Neural progenitor cell (in vitro differentiated cells): ENCODE data around the gene CDH13. TPM values are rescaled to one million over a fixed set of nuclear protein-coding genes. Genes with fewer than 3 reads are reported as not detected.

ENCODE experiments used
- DNase-seq: peaks from one replicate; pipeline ENCODE4 v3.0.0-alpha.2; 2016; ENCODE audit warnings: low spot score
- H2AFZ ChIP-seq: fragments of 200-600 bp; sonication (generic); replicated peaks from 2 replicates; pipeline ENCODE4 v1.6.1; 2016; ENCODE audit warnings: antibody characterized with exemption
- H3F3A ChIP-seq: fragments of 200-600 bp; sonication (generic); 2 replicates; pipeline ENCODE4 v1.6.1; 2016; ENCODE audit warnings: antibody characterized with exemption, low read depth
- H3K27ac ChIP-seq: fragments of 200-600 bp; sonication (generic); 2 replicates; pipeline ENCODE4 v1.5.1; 2016; ENCODE audit warnings: mild to moderate bottlenecking
- H3K27me3 ChIP-seq: fragments of 200-600 bp; sonication (generic); 2 replicates; pipeline ENCODE4 v1.6.1; 2016; ENCODE audit warnings: mild to moderate bottlenecking, moderate library complexity
- H3K36me3 ChIP-seq: fragments of 200-600 bp; sonication (generic); 2 replicates; pipeline ENCODE4 v1.5.1; 2016
- H3K4me1 ChIP-seq: fragments of 200-600 bp; sonication (generic); 2 replicates; pipeline ENCODE4 v1.6.1; 2016; ENCODE audit warnings: mixed run types
- H3K4me2 ChIP-seq: fragments of 200-600 bp; sonication (generic); 2 replicates; pipeline ENCODE4 v1.6.1; 2016
- H3K4me3 ChIP-seq: fragments of 200-600 bp; sonication (generic); 2 replicates; pipeline ENCODE4 v1.5.1; 2016
- H3K79me2 ChIP-seq: fragments of 200-600 bp; sonication (generic); 2 replicates; pipeline ENCODE4 v1.6.1; 2016; ENCODE audit warnings: low read depth
- H3K9ac ChIP-seq: fragments of 200-600 bp; sonication (generic); 2 replicates; pipeline ENCODE4 v1.6.1; 2016
- H3K9me3 ChIP-seq: fragments of 200-600 bp; sonication (generic); 2 replicates; pipeline ENCODE4 v1.5.1; 2016; ENCODE audit warnings: low read depth
- H4K20me1 ChIP-seq: fragments of 200-600 bp; sonication (generic); 2 replicates; pipeline ENCODE4 v1.6.1; 2016; ENCODE audit warnings: low read depth
- H3K27ac Mint-ChIP-seq: 3 replicates; pipeline ENCODE4 v1.8.0; 2021; ENCODE audit warnings: mixed read lengths
- H3K27me3 Mint-ChIP-seq: 2 replicates; pipeline ENCODE4 v1.8.0; 2022; ENCODE audit warnings: low read depth, mild to moderate bottlenecking, inconsistent platforms, moderate library complexity, mixed read lengths; ENCODE audit not compliant: insufficient read depth
- H3K36me3 Mint-ChIP-seq: 3 replicates; pipeline ENCODE4 v1.8.0; 2021; ENCODE audit warnings: mixed read lengths
- H3K4me1 Mint-ChIP-seq: 3 replicates; pipeline ENCODE4 v1.8.0; 2021; ENCODE audit warnings: mixed read lengths
- H3K4me3 Mint-ChIP-seq: 3 replicates; pipeline ENCODE4 v1.8.0; 2021; ENCODE audit warnings: mild to moderate bottlenecking, moderate library complexity, mixed read lengths
- H3K9me3 Mint-ChIP-seq: 3 replicates; pipeline ENCODE4 v1.8.0; 2020; ENCODE audit warnings: mixed read lengths
- EZH2 ChIP-seq: fragments of 200-600 bp; sonication (generic); IDR thresholded peaks from 2 replicates; pipeline ENCODE4 v1.6.1; 2017; ENCODE audit warnings: antibody characterized with exemption, mild to moderate bottlenecking, moderate library complexity
- EZH2phosphoT487 ChIP-seq: fragments of 200-600 bp; sonication (generic); IDR thresholded peaks from 2 replicates; pipeline ENCODE4 v1.6.1; 2017; ENCODE audit warnings: antibody characterized with exemption
- total RNA-seq: library from RNA; depleted of rRNA; stranded (reverse); fragments of >200 nt; gene quantifications from 2 replicates; pipeline ENCODE4 v1.2.3, GENCODE V29; 2015; ENCODE audit warnings: low replicate concordance
- TF ChIP-seq, protein P1 (sequence below): fragments of 200-600 bp; sonication (generic); IDR thresholded peaks from 2 replicates; pipeline ENCODE4 v1.5.1; 2017; ENCODE audit warnings: antibody characterized with exemption, mild to moderate bottlenecking

Gene CDH13
- total RNA-seq, 1 donor from 2014 or later: 3.0 TPM

DNA sequence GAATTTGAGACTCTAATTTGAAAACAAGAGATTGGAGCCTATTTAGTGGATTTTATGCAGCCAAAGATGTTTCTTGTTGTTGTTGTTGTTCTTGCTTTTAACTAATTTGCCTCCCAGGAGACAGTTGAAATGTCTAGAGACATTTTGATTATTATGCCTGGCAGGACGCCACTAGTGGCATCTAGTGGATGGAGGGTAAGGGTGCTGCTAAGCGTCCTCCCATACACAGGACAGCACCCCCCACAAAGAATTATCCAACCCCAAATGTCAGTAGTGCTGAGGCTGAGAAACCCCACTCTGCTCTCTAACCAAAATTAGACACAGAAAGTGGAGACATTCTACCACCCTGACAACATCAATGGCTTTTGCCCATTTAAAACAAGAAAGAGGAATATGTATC is 1165.6 kb downstream of the CDH13 start:
- no peak overlapping the region for H3K4me3 ChIP-seq
- H3K9ac ChIP-seq: no peak overlapping the region
- H3K9me3 Mint-ChIP-seq: no peaks in the 10 kb centered on the region
- no peaks in the 10 kb centered on the region for H3K36me3 ChIP-seq
- no peaks in the 10 kb centered on the region for H3F3A ChIP-seq
- no peak for DNase-seq
- H3K9me3 ChIP-seq: no peaks in the 10 kb centered on the region
- peaks cover 31% of the 10 kb centered on the region for H3K4me1 Mint-ChIP-seq
- H2AFZ ChIP-seq: no peak overlapping the region
- H4K20me1 ChIP-seq: no peaks in the 10 kb centered on the region
- H3K27ac ChIP-seq: no peak overlapping the region
- no peak overlapping the region for H3K4me3 Mint-ChIP-seq
- H3K4me1 ChIP-seq: no peaks in the 10 kb centered on the region
- peaks cover 9% of the 10 kb centered on the region for H3K27me3 Mint-ChIP-seq
- no peaks in the 10 kb centered on the region for H3K79me2 ChIP-seq
- no peak overlapping the region for H3K4me2 ChIP-seq
- H3K36me3 Mint-ChIP-seq: no peaks in the 10 kb centered on the region
- no peak overlapping the region for H3K27ac Mint-ChIP-seq
- TF ChIP-seq, protein P1, sequence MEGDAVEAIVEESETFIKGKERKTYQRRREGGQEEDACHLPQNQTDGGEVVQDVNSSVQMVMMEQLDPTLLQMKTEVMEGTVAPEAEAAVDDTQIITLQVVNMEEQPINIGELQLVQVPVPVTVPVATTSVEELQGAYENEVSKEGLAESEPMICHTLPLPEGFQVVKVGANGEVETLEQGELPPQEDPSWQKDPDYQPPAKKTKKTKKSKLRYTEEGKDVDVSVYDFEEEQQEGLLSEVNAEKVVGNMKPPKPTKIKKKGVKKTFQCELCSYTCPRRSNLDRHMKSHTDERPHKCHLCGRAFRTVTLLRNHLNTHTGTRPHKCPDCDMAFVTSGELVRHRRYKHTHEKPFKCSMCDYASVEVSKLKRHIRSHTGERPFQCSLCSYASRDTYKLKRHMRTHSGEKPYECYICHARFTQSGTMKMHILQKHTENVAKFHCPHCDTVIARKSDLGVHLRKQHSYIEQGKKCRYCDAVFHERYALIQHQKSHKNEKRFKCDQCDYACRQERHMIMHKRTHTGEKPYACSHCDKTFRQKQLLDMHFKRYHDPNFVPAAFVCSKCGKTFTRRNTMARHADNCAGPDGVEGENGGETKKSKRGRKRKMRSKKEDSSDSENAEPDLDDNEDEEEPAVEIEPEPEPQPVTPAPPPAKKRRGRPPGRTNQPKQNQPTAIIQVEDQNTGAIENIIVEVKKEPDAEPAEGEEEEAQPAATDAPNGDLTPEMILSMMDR: no peak
- TF ChIP-seq EZH2phosphoT487 (no peak), EZH2 (no peak)
- H3K27me3 ChIP-seq: no peaks in the 10 kb centered on the region

GRCh38 chr16:83793179-83793578 is 1166.4 kb downstream of the CDH13 start:
- TF ChIP-seq, protein P1: no peak
- no peak for TF ChIP-seq EZH2phosphoT487
- no peak for TF ChIP-seq EZH2
- peak; percentile 21 for DNase-seq
- Histone ChIP-seq H2AFZ (no peak overlapping the region), H3K4me3 (no peak overlapping the region), H4K20me1 (no peaks in the 10 kb centered on the region), H3K27me3 (no peaks in the 10 kb centered on the region), H3F3A (no peaks in the 10 kb centered on the region), H3K4me2 (no peak overlapping the region), H3K9ac (no peak overlapping the region), H3K36me3 (no peaks in the 10 kb centered on the region), H3K79me2 (no peaks in the 10 kb centered on the region), H3K27ac (no peak overlapping the region), H3K4me1 (no peaks in the 10 kb centered on the region), H3K9me3 (no peaks in the 10 kb centered on the region)
- H3K9me3 Mint-ChIP-seq: no peaks in the 10 kb centered on the region
- no peak overlapping the region for H3K27ac Mint-ChIP-seq
- H3K4me3 Mint-ChIP-seq: no peak overlapping the region
- peaks cover 9% of the 10 kb centered on the region for H3K27me3 Mint-ChIP-seq
- H3K36me3 Mint-ChIP-seq: no peaks in the 10 kb centered on the region
- H3K4me1 Mint-ChIP-seq: peaks cover 31% of the 10 kb centered on the region

DNA sequence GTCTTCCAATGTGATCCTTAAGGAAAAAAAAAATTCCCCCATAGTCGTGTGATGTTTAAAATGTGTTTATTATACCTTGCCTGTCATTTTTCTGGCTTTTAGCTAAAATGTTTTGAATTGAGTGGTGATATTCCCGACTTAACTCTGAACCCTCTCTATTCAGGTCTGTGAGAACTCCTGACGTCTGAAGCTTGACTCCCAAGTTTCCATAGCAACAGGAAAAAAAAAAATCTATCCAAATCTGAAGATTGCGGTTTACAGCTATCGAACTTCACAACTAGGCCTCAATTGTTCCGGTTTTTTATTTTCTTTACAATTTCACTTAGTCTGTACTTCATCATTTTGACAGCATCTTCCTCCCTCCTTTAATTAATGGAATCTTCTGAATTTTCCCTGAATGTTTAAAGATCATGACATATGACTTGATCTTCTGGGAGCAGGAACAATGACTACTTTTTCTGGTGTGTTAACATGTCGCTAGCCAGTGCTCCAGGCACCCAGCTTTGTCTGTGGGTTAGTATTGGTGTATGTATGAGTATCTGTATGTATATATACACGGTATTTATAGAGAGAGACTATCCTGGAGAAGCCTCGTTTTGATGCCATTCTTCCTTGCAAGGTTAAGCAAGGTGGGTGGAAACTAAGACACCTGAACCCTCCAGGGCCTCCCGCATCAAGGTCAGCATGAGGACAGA is 1168.2 kb downstream of the CDH13 start:
- H3K36me3 Mint-ChIP-seq: no peaks in the 10 kb centered on the region
- Histone ChIP-seq H3K79me2 (no peaks in the 10 kb centered on the region), H3K9ac (no peak overlapping the region), H4K20me1 (no peaks in the 10 kb centered on the region), H2AFZ (no peak overlapping the region), H3K4me3 (no peak overlapping the region), H3F3A (no peaks in the 10 kb centered on the region), H3K27ac (no peak overlapping the region), H3K4me2 (no peak overlapping the region), H3K27me3 (no peaks in the 10 kb centered on the region), H3K4me1 (no peaks in the 10 kb centered on the region), H3K36me3 (no peaks in the 10 kb centered on the region), H3K9me3 (no peaks in the 10 kb centered on the region)
- DNase-seq: no peak
- H3K4me1 Mint-ChIP-seq: peaks cover 26% of the 10 kb centered on the region
- H3K4me3 Mint-ChIP-seq: no peak overlapping the region
- TF ChIP-seq EZH2phosphoT487: no peak
- TF ChIP-seq EZH2: no peak
- TF ChIP-seq, protein P1: no peak
- no peaks in the 10 kb centered on the region for H3K9me3 Mint-ChIP-seq
- H3K27ac Mint-ChIP-seq: no peak overlapping the region
- H3K27me3 Mint-ChIP-seq: peaks cover 9% of the 10 kb centered on the region
